Measurements from ENCODE around the gene OTUD7B. TPM values are rescaled to one million over a fixed set of nuclear protein-coding genes. Genes with fewer than 3 reads are reported as not detected.

The OTUD7B gene
- total RNA-seq, 4 donors from 2014 or later, result 8.5 to 12.6 (median 9.1) TPM

DNA sequence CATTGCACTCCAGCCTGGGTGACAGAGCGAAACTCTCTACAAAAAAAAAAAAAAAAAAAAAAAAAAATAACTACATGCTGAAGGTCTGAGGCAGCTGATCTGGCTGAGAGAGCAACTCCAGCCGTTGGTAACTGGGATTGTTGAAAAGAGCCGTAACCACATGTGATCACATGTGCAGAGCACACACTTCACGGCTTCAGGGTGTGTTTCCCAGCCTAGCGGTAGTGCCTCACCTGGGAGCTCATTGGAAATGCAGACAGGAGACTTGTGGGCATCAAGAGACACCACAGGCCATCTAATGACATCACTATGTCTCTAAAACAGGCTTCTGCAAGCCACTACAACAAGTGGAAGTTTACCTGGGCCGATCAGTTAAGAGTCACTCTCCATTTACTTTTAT is 11.8 kb upstream of the OTUD7B start:
- H3K9me3 ChIP-seq, result no peaks in the 10 kb centered on the region
- no peak for TF ChIP-seq POLR2A (IDR thresholded peaks at IDR 0.05)
- TF ChIP-seq, protein P1, sequence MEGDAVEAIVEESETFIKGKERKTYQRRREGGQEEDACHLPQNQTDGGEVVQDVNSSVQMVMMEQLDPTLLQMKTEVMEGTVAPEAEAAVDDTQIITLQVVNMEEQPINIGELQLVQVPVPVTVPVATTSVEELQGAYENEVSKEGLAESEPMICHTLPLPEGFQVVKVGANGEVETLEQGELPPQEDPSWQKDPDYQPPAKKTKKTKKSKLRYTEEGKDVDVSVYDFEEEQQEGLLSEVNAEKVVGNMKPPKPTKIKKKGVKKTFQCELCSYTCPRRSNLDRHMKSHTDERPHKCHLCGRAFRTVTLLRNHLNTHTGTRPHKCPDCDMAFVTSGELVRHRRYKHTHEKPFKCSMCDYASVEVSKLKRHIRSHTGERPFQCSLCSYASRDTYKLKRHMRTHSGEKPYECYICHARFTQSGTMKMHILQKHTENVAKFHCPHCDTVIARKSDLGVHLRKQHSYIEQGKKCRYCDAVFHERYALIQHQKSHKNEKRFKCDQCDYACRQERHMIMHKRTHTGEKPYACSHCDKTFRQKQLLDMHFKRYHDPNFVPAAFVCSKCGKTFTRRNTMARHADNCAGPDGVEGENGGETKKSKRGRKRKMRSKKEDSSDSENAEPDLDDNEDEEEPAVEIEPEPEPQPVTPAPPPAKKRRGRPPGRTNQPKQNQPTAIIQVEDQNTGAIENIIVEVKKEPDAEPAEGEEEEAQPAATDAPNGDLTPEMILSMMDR (IDR thresholded peaks at IDR 0.05), result no peak
- H3K4me1 ChIP-seq, result peaks cover 0 to 24% (median 0%) of the 10 kb centered on the region in 3 donors
- H3K4me3 ChIP-seq, result no peak overlapping the region
- no peak for DNase-seq
- intact Hi-C loops (cut with DNase I), result no loop called here
- H3K27ac ChIP-seq, result no peak overlapping the region
- WGBS, 2 donors, result 48 to 50% methylated on average over 5 of the region's 6 CpGs
- H3K27me3 ChIP-seq, result no peaks in the 10 kb centered on the region
- no peaks in the 10 kb centered on the region for H3K36me3 ChIP-seq

DNA sequence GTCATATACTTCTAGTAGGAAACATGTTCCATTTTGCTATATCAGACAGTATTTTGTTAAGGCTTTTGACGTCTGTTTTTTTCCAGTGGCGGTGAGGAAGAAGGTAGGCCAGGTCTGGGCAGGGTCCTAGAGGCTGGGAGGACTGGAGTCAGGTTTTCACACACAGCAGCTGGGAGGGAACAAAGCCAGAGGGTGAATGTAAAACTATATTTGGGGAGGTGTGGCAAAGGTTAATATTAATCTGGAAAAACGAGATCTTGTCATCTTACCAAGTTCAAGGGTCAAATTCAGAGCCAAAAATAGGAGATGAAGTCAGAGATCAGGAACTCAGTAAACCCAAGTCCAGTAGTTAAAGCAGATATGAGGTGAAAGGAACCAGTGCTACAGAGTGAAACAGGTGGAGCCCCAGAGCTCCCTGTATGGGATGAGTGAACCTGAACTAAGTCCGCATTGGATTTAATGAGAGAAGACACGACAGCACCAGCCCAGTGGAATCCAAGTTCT is 10.7 kb upstream of the OTUD7B start:
- WGBS, 2 donors, result 36 to 42% methylated on average over 5 of the region's 5 CpGs
- H3K4me1 ChIP-seq, result peaks cover 0 to 30% (median 0%) of the 10 kb centered on the region in 3 donors
- TF ChIP-seq, protein P1 (IDR thresholded peaks at IDR 0.05), result no peak
- TF ChIP-seq POLR2A (IDR thresholded peaks at IDR 0.05), result no peak
- H3K36me3 ChIP-seq, result no peaks in the 10 kb centered on the region
- no peak for DNase-seq
- H3K4me3 ChIP-seq, result no peak overlapping the region
- no peaks in the 10 kb centered on the region for H3K9me3 ChIP-seq
- intact Hi-C loops (cut with DNase I), result no loop called here
- no peaks in the 10 kb centered on the region for H3K27me3 ChIP-seq
- H3K27ac ChIP-seq, result peak overlapping the region in 2 of 4 donors; percentile 35 to 60

DNA sequence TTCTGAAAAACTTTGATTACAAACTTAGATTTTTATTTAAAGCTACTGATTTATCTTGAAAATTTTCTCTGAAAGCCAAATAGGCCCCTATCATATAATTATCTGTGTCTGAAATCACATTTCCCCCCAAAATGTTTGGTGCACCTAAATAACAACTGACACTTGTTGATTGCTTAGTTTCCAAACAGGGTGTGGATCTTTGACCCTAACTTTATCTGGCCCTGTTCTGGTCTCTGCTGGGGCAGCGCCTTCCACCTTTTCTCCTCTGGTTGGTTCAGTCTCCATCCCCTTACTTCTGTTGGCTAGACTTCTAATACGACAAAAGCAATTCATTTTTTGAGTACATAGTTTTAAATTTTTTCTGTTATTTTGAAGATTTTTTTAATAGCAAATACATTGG is 10.2 kb upstream of the OTUD7B start:
- intact Hi-C loops (cut with DNase I), result no loop called here
- 75 to 82% methylated on average over 2 of the region's 2 CpGs for WGBS, 2 donors
- peaks cover 0 to 34% (median 0%) of the 10 kb centered on the region in 3 donors for H3K4me1 ChIP-seq
- H3K36me3 ChIP-seq, result no peaks in the 10 kb centered on the region
- no peak overlapping the region for H3K4me3 ChIP-seq
- DNase-seq, result no peak
- no peaks in the 10 kb centered on the region for H3K27me3 ChIP-seq
- no peaks in the 10 kb centered on the region for H3K9me3 ChIP-seq
- peak overlapping the region in 2 of 4 donors; percentile 35 to 60 for H3K27ac ChIP-seq
- no peak for TF ChIP-seq POLR2A (IDR thresholded peaks at IDR 0.05)
- TF ChIP-seq, protein P1 (IDR thresholded peaks at IDR 0.05), result no peak

DNA sequence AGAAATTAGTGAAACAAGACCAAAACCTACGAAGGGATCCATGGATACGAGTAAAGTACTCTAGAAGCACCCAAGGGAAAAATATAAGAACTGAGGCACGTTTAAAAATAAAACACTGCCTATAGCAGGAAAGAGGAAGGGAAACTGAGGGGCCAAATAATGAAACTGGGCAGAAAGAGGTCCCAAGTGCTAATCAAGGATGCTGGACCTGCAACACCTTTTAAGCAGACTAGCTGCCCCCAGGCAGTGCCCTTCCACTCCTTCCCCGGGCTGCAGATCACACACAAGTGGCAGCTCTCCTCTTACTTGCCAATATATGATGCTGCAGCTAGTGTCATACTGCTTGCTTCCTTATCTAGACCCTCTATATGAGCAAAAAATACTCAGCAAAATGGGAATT is 7.6 kb upstream of the OTUD7B start:
- Histone ChIP-seq H3K9me3 (no peaks in the 10 kb centered on the region), H3K4me3 (no peak overlapping the region), H3K27ac (no peak overlapping the region), H3K4me1 (peaks cover 0 to 36% (median 0%) of the 10 kb centered on the region in 3 donors), H3K36me3 (no peaks in the 10 kb centered on the region), H3K27me3 (no peaks in the 10 kb centered on the region)
- DNase-seq, result no peak
- 81 to 88% methylated on average over 4 of the region's 4 CpGs for WGBS, 2 donors
- TF ChIP-seq, protein P1 (IDR thresholded peaks at IDR 0.05), result no peak
- TF ChIP-seq POLR2A (IDR thresholded peaks at IDR 0.05), result no peak
- intact Hi-C loops (cut with DNase I), result no loop called here

DNA sequence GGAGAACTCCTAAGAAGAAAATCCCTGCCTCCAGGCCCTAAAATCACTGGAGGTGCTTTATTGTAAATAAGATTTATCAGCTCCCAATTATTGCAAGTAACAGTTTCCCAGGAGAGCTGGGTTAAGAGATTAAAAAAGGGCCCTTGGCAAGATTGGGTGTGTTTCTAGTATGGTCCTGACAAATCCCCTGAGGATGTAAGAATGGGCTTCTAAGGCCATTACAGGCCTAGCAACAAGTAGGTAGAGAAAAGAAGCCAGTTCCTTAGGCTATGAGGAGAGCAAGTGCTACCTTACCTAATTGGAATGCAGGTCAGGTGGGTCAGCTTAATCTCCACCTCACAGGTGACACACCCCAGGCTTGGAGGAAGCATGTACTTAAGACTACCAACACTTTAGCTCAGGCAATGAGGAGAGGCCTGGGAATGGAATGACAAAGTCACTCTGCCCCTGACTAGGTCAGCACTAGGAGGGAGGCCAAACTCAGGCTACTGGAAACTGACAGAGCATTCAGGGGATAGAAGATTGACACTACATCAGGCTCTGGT is 6.8 kb upstream of the OTUD7B start:
- Histone ChIP-seq H3K4me3 (no peak overlapping the region), H3K9me3 (no peaks in the 10 kb centered on the region), H3K4me1 (peaks cover 0 to 36% (median 0%) of the 10 kb centered on the region in 3 donors), H3K27me3 (no peaks in the 10 kb centered on the region), H3K27ac (peak overlapping the region in 2 of 4 donors; percentile 53 to 60), H3K36me3 (no peaks in the 10 kb centered on the region)
- TF ChIP-seq POLR2A (IDR thresholded peaks at IDR 0.05), result no peak
- DNase-seq, result no peak
- intact Hi-C loops (cut with DNase I), result no loop called here
